ENCODE results near the gene LINC01488.

DNA sequence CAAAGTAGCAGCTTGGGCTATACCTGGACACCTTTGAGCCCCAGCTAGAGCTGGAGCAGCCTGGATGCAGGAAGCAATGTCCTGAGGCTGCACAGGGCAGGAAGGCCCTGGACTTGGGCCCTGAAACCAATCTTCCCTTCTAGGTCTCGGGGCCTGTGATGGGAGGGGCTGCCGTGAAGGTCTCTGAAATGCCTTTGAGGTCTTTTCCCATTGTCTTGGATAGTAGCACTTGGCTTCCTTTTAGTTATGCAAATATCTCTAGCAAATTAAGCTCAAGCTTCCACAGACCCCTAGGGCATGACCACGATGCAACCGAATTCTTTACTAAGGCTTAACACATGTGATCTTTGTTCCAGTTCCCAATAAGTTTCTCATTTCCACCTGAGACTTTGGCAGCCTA, 40.0 kb downstream of the LINC01488 start:
- TF ChIP-seq, protein P1, sequence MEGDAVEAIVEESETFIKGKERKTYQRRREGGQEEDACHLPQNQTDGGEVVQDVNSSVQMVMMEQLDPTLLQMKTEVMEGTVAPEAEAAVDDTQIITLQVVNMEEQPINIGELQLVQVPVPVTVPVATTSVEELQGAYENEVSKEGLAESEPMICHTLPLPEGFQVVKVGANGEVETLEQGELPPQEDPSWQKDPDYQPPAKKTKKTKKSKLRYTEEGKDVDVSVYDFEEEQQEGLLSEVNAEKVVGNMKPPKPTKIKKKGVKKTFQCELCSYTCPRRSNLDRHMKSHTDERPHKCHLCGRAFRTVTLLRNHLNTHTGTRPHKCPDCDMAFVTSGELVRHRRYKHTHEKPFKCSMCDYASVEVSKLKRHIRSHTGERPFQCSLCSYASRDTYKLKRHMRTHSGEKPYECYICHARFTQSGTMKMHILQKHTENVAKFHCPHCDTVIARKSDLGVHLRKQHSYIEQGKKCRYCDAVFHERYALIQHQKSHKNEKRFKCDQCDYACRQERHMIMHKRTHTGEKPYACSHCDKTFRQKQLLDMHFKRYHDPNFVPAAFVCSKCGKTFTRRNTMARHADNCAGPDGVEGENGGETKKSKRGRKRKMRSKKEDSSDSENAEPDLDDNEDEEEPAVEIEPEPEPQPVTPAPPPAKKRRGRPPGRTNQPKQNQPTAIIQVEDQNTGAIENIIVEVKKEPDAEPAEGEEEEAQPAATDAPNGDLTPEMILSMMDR (IDR thresholded peaks at IDR 0.05; ENCODE audit: insufficient read depth, low read length, poor library complexity, severe bottlenecking): no peak
- TF ChIP-seq EZH2phosphoT487 (conservative IDR thresholded peaks at IDR 0.05; ENCODE audit: low read length): no peak

All from SU-DHL-6 (cell line).